Neutrophil (primary cell): Measurements from ENCODE around the gene IL6R.

Source experiments
- H3K27ac ChIP-seq: fragments of 200-600 bp; sonication (generic); 2 replicates; pipeline ENCODE4 v1.5.1; 2016; ENCODE audit warnings: mild to moderate bottlenecking, moderate library complexity
- H3K27me3 ChIP-seq: fragments of 200-600 bp; sonication (generic); 2 replicates; pipeline ENCODE4 v1.6.0; 2016; ENCODE audit warnings: mild to moderate bottlenecking
- H3K36me3 ChIP-seq: fragments of 200-600 bp; sonication (generic); 2 replicates; pipeline ENCODE4 v1.5.1; 2017
- H3K4me1 ChIP-seq, 2 experiments: fragments of 200-600 bp in 1 of 2; sonication (generic) in 1 of 2; 1 replicate in 1 of 2; 2 replicates in 1 of 2; pipeline versions ENCODE4 v1.5.1 to v1.6.1; 2013 to 2016; ENCODE audit warnings: low read depth in 1 of 2, low read length in 1 of 2, mild to moderate bottlenecking in 1 of 2, moderate library complexity in 1 of 2; ENCODE audit not compliant: control insufficient read depth in 1 of 2, insufficient read depth in 1 of 2
- H3K4me3 ChIP-seq, 2 experiments: fragments of 200-600 bp in 1 of 2; sonication (generic) in 1 of 2; 1 replicate in 1 of 2; 2 replicates in 1 of 2; pipeline ENCODE4 v1.5.1; 2013 to 2016; ENCODE audit warnings: low read depth in 1 of 2, low read length in 1 of 2, mild to moderate bottlenecking in 1 of 2, moderate library complexity in 1 of 2
- H3K9me3 ChIP-seq: fragments of 200-600 bp; sonication (generic); 2 replicates; pipeline ENCODE4 v1.5.1; 2016
- CTCF ChIP-seq: fragments of 200-600 bp; sonication (generic); IDR thresholded peaks from 2 replicates; pipeline ENCODE4 v1.5.1; 2016; ENCODE audit warnings: antibody characterized with exemption

Gene IL6R

GRCh38 chr1:154408174-154408777 lies 3.1 kb downstream of the IL6R start:
- H3K27ac ChIP-seq, result peak overlapping the region; percentile 99
- peak overlapping the region; percentile 86 to 96 for H3K4me3 ChIP-seq
- H3K4me1 ChIP-seq, result peaks cover 66 to 83% of the 10 kb centered on the region in 2 experiments
- H3K9me3 ChIP-seq, result no peaks in the 10 kb centered on the region
- no peaks in the 10 kb centered on the region for H3K27me3 ChIP-seq
- H3K36me3 ChIP-seq, result peaks cover 21% of the 10 kb centered on the region
- TF ChIP-seq CTCF, result no peak

- peak overlapping the region; percentile 99 for H3K27ac ChIP-seq
- H3K27me3 ChIP-seq, result no peaks in the 10 kb centered on the region
- H3K4me1 ChIP-seq, result peaks cover 60 to 73% of the 10 kb centered on the region in 2 experiments
- H3K4me3 ChIP-seq, result peak overlapping the region in 1 of 2 experiments; percentile 86
- peaks cover 37% of the 10 kb centered on the region for H3K36me3 ChIP-seq
- H3K9me3 ChIP-seq, result no peaks in the 10 kb centered on the region
- no peak for TF ChIP-seq CTCF
Observed at GRCh38 chr1:154410185-154410827, 5.2 kb downstream of the IL6R start.

- Histone ChIP-seq H3K36me3 (peaks cover 40% of the 10 kb centered on the region), H3K27ac (peak overlapping the region; percentile 99), H3K9me3 (no peaks in the 10 kb centered on the region), H3K27me3 (no peaks in the 10 kb centered on the region), H3K4me3 (no peak overlapping the region), H3K4me1 (peaks cover 71 to 83% of the 10 kb centered on the region in 2 experiments)
- no peak for TF ChIP-seq CTCF
Observed at GRCh38 chr1:154411525-154411924, 6.4 kb downstream of the IL6R start.

DNA sequence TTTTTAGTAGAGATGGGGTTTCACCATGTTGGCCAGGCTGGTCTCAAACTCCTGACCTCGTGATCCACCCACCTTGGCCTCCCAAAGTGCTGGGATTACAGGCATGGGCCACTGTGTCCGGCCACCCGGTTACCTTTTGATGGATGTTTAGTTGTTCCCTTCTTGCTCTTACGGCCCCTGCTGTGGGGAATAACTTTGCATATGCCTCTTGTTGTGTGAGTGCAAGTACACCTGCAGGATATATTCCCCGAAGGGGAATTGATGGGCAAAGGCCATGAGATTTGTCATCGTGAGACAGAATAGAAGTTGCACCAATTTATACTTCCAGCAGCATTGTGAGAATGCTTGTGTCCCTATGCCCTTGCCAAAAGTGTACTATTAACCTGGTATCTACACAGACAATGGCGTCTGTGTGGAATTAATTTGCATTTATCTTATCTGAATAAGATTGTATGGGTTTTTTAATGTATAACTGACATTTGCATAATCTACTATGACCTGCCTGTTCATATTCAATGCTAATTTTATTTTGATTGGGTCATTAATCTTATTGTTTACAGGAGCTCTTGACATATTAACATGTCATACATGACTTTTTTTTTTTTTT lies 8.1 kb downstream of the IL6R start:
- Histone ChIP-seq H3K27me3 (no peaks in the 10 kb centered on the region), H3K4me3 (no peak overlapping the region), H3K4me1 (peaks cover 73 to 79% of the 10 kb centered on the region in 2 experiments), H3K36me3 (peaks cover 46% of the 10 kb centered on the region), H3K27ac (peak overlapping the region; percentile 99), H3K9me3 (no peaks in the 10 kb centered on the region)
- no peak for TF ChIP-seq CTCF

DNA sequence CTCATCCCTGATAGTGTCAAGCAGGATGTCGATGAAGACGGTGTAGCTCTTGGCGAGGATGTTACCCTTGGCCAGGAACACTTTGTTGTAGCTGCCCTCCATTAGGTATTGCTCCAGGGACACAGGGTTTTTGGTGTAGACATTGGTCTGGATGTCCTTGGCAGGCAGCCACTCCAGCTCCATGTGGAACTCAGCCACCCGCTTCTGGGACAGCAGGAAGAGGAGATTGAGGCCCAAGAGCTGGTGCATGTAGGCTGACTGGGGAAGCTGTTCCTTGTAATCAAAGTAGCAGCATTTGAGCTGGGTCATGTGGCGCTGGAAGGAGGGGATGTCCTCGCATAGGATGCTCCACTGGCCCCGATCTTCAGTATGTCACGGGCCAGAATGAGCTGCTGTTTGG lies 9.5 kb downstream of the IL6R start:
- H3K4me1 ChIP-seq, result peaks cover 73 to 79% of the 10 kb centered on the region in 2 experiments
- no peak overlapping the region for H3K4me3 ChIP-seq
- no peaks in the 10 kb centered on the region for H3K9me3 ChIP-seq
- TF ChIP-seq CTCF, result no peak
- peak overlapping the region; percentile 55 for H3K27ac ChIP-seq
- H3K36me3 ChIP-seq, result peaks cover 46% of the 10 kb centered on the region
- no peaks in the 10 kb centered on the region for H3K27me3 ChIP-seq
